ENCODE data around the gene TMEM44.
"Not testable (repeated sequence)": the region's sequence is repeated elsewhere in the genome, so short reads cannot be mapped to it uniquely, and the experiment has no call there.

TMEM44 gene

DNA sequence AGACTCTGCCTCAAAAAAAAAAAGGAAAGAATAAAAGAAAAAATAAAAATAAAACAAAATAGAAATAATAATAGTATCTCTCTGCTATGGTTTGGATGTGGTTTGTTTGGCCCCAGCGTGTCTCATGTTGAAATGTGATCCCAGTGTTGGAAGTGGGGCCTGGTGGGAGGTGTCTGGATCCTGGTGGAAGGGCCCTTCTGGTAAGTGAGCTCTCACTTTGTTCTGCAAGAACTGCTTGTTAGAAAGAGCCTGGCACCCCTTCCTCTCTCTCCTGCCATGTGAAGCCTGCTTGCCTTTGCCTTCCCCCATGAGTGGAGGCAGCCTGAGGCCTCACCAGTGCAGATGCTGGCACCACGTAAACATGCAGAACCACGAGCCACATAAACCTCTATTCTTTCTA lies 26.3 kb downstream of the TMEM44 start:
- Mint-ChIP-seq H3K9me3 (no peaks in the 10 kb centered on the region), H3K36me3 (no peaks in the 10 kb centered on the region), H3K27ac (no peak overlapping the region), H3K4me3 (no peak overlapping the region), H3K27me3 (no peaks in the 10 kb centered on the region), H3K4me1 (no peaks in the 10 kb centered on the region)

DNA sequence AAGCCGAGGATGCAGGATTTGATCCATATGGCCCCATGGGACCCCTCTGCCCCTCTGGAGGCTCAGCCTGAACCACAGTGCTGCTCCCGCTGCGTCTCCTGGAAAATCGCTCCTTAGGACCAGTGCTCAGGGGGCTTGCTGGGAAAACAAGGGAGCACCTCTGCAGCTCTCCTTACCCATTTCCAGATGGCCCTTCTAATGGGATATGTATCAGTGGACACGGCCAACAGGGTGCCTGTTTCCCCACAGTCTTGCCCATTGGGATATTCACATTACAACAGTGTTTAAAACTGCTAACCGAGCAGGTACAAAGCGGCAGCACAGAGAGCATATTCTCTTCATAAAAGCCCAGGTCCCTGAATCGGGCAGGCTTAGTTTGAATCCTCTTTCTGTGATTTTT lies 27.1 kb downstream of the TMEM44 start:
- no peaks in the 10 kb centered on the region for H3K27me3 Mint-ChIP-seq
- no peaks in the 10 kb centered on the region for H3K9me3 Mint-ChIP-seq
- H3K4me3 Mint-ChIP-seq = no peak overlapping the region
- H3K27ac Mint-ChIP-seq = no peak overlapping the region
- no peaks in the 10 kb centered on the region for H3K4me1 Mint-ChIP-seq
- peaks cover 1% of the 10 kb centered on the region for H3K36me3 Mint-ChIP-seq

DNA sequence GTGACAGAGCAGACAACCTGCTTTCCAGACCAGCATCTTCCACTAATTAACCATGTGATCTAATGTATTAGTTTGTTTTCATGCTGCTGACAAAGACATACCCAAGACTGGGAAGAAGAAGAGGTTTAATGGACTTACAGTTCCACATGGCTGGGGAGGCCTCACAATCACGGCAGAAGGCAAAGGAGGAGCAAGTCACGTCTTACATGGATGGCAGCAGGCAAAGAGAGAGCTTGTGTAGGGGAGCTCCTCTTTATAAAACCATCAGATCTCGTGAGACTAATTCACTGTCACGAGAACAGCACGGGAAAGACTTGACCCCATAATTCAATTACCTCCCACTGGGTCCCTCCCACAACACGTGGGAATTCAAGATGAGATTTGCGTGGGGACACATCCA lies 27.9 kb downstream of the TMEM44 start:
- H3K9me3 Mint-ChIP-seq, H3K4me1 Mint-ChIP-seq, H3K4me3 Mint-ChIP-seq, H3K27me3 Mint-ChIP-seq, H3K36me3 Mint-ChIP-seq, H3K27ac Mint-ChIP-seq: not testable (repeated sequence)

DNA sequence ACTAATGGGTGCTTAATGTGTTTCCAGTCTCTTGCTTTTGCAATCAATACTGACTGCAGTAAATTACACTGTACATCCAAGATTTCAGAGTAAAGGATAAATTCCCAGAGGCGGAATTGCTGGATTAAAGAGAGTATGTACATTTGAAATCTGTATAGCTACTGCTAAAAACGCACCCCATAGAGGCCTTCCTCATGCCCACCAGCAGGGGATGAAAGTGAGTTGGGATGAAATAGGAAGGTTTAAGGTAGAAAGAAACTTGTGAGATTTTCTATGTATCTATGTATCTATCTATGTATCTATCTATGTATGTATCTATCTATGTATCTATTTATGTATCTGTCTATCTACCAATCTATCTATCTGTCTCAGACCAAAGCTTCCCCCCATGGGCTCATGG lies 28.4 kb downstream of the TMEM44 start:
- Mint-ChIP-seq H3K4me3 (no peak overlapping the region), H3K27ac (no peak overlapping the region), H3K27me3 (no peaks in the 10 kb centered on the region), H3K36me3 (peaks cover 1% of the 10 kb centered on the region), H3K9me3 (no peaks in the 10 kb centered on the region), H3K4me1 (no peaks in the 10 kb centered on the region)

GRCh38 chr3:194604126-194604525 lies 29.1 kb downstream of the TMEM44 start:
- H3K4me3 Mint-ChIP-seq = no peak overlapping the region
- no peaks in the 10 kb centered on the region for H3K4me1 Mint-ChIP-seq
- peaks cover 1% of the 10 kb centered on the region for H3K36me3 Mint-ChIP-seq
- H3K9me3 Mint-ChIP-seq = no peaks in the 10 kb centered on the region
- no peak overlapping the region for H3K27ac Mint-ChIP-seq
- no peaks in the 10 kb centered on the region for H3K27me3 Mint-ChIP-seq

DNA sequence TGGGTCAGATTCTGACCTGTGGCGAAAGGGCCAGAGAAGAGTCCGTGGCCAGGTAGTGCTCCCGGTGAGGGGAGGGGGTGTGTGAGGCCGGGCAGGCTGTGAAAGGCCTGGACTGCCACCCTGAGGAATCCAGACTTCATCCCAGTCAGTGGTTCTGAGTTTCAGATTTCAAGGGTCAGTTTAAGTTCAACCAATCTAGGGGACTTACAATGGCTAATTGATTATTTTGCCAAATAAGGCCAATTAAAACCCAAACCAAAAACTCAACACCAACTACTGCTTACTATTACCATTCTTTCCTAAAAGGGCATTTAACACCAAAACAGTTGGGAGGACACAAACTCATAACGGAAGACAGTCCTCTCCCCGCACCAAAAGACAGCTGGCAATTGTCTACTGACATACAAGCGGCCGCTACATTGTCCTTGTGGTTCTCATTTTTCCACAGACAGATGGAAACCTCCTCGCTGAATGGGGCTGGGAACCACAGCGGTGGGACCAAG lies 30.5 kb downstream of the TMEM44 start:
- no peaks in the 10 kb centered on the region for H3K27me3 Mint-ChIP-seq
- no peak overlapping the region for H3K4me3 Mint-ChIP-seq
- H3K36me3 Mint-ChIP-seq = peaks cover 1% of the 10 kb centered on the region
- no peak overlapping the region for H3K27ac Mint-ChIP-seq
- no peaks in the 10 kb centered on the region for H3K9me3 Mint-ChIP-seq
- H3K4me1 Mint-ChIP-seq = no peaks in the 10 kb centered on the region

DNA sequence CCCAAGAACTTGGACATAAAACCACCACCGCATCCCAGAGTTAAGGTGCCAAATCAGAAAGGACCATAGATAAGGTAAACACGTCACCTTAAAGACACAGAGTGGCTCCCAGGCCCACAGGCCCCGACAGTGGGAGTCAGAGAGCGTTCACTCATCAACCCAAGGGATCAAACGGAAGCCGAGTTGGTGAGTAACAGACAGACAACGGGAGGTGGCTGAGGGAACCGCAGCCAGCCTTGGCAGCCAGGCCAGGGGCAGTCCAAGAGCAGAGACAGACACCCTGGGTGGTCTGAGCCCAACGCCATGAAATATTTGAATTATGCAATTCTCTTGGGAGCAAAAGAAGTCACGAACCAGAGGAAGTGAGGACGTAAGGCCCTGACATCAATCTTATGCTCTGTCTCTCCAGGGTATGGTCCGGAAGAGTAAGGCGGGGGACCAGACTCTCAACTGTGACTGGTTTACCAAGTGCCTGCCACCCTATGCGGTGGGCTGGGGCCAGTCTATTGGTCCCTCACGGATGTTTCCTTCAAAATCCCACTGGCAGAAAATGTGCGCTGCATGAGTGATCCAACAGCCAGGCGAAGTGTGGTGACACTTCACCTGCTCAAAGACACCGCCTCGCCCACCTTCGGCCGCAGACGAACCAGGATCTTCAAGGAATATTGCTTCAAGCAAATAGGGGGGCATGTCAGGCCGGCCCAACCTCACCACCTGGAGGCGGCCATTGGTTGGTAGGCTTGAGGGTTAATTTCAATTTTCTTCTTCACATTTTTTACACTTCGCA lies 34.3 kb downstream of the TMEM44 start:
- no peak overlapping the region for H3K27ac Mint-ChIP-seq
- no peak overlapping the region for H3K4me3 Mint-ChIP-seq
- peaks cover 5% of the 10 kb centered on the region for H3K4me1 Mint-ChIP-seq
- peaks cover 1% of the 10 kb centered on the region for H3K36me3 Mint-ChIP-seq
- no peaks in the 10 kb centered on the region for H3K9me3 Mint-ChIP-seq
- no peaks in the 10 kb centered on the region for H3K27me3 Mint-ChIP-seq

DNA sequence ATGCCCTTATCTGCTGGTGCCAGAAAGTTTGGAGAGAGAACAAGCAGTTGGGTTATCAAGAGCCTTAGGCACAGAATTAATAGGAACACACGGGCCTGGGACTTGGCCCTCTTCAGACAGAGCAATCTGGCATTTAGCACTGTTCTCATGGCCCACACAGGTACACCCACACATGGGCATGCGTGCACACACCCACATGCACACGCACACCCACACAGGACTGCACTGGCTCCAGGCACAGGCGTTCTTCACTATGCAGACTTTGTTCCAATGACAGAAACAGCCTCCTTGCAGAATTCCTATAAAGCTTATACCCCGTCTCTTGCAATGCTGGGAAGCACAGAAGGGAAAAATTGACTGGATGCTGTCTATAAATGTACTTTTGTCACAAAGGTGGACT lies 36.3 kb downstream of the TMEM44 start:
- Mint-ChIP-seq H3K4me3 (no peak overlapping the region), H3K27ac (no peak overlapping the region), H3K4me1 (peaks cover 5% of the 10 kb centered on the region), H3K36me3 (peaks cover 1% of the 10 kb centered on the region), H3K9me3 (no peaks in the 10 kb centered on the region), H3K27me3 (no peaks in the 10 kb centered on the region)

GRCh38 chr3:194592798-194593752 lies 40.1 kb downstream of the TMEM44 start:
- no peak overlapping the region for H3K4me3 Mint-ChIP-seq
- no peaks in the 10 kb centered on the region for H3K9me3 Mint-ChIP-seq
- no peaks in the 10 kb centered on the region for H3K36me3 Mint-ChIP-seq
- peaks cover 5% of the 10 kb centered on the region for H3K4me1 Mint-ChIP-seq
- H3K27me3 Mint-ChIP-seq = no peaks in the 10 kb centered on the region
- H3K27ac Mint-ChIP-seq = no peak overlapping the region

- no peaks in the 10 kb centered on the region for H3K27me3 Mint-ChIP-seq
- no peak overlapping the region for H3K4me3 Mint-ChIP-seq
- peaks cover 16% of the 10 kb centered on the region for H3K4me1 Mint-ChIP-seq
- peaks cover 15% of the 10 kb centered on the region for H3K36me3 Mint-ChIP-seq
- peaks cover 5% of the 10 kb centered on the region for H3K9me3 Mint-ChIP-seq
- H3K27ac Mint-ChIP-seq = no peak overlapping the region
Observed at GRCh38 chr3:194588741-194589140, 44.5 kb downstream of the TMEM44 start.

GRCh38 chr3:194588236-194588635 lies 45.0 kb downstream of the TMEM44 start:
- H3K27ac Mint-ChIP-seq = no peak overlapping the region
- H3K27me3 Mint-ChIP-seq = no peaks in the 10 kb centered on the region
- no peak overlapping the region for H3K4me3 Mint-ChIP-seq
- peaks cover 5% of the 10 kb centered on the region for H3K9me3 Mint-ChIP-seq
- peaks cover 15% of the 10 kb centered on the region for H3K36me3 Mint-ChIP-seq
- H3K4me1 Mint-ChIP-seq = peaks cover 16% of the 10 kb centered on the region

DNA sequence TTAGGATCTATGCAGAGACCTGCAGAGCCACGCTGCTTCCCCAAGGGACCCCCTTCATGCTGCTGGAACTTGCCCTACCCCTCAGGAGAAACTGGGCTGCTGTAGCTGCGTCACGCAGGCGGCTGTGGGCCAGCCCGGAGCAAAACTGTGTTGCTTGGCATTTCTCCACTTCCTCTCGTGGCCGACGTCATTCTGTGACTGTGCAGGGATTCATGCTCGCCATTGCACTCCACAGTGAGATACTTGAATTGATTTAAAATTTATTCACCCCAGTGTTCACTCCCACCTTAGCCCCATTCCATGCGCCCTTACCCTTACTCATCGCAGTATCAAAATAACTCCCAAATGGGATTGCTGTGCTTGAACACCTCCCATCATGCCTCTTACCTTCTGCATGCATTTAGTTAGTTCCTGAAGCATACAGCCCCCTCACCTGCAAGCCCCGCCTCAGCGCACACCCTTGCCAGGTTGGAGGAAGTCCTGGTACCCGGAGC lies 45.7 kb downstream of the TMEM44 start:
- Mint-ChIP-seq H3K4me1 (peaks cover 16% of the 10 kb centered on the region), H3K27ac (no peak overlapping the region), H3K27me3 (no peaks in the 10 kb centered on the region), H3K9me3 (peaks cover 5% of the 10 kb centered on the region), H3K36me3 (peaks cover 15% of the 10 kb centered on the region), H3K4me3 (no peak overlapping the region)

GRCh38 chr3:194586836-194587235 lies 46.4 kb downstream of the TMEM44 start:
- Mint-ChIP-seq H3K9me3 (peaks cover 5% of the 10 kb centered on the region), H3K36me3 (peaks cover 15% of the 10 kb centered on the region), H3K27ac (no peak overlapping the region), H3K27me3 (no peaks in the 10 kb centered on the region), H3K4me1 (peaks cover 16% of the 10 kb centered on the region), H3K4me3 (no peak overlapping the region)

GRCh38 chr3:194585880-194586281 lies 47.3 kb downstream of the TMEM44 start:
- H3K4me3 Mint-ChIP-seq = peak overlapping the region; percentile 13
- H3K4me1 Mint-ChIP-seq = peaks cover 16% of the 10 kb centered on the region
- H3K27ac Mint-ChIP-seq = no peak overlapping the region
- peaks cover 15% of the 10 kb centered on the region for H3K36me3 Mint-ChIP-seq
- H3K9me3 Mint-ChIP-seq = peaks cover 5% of the 10 kb centered on the region
- no peaks in the 10 kb centered on the region for H3K27me3 Mint-ChIP-seq

GRCh38 chr3:194584866-194585265 lies 48.4 kb downstream of the TMEM44 start:
- H3K36me3 Mint-ChIP-seq = peaks cover 15% of the 10 kb centered on the region
- peak overlapping the region; percentile 95 for H3K4me3 Mint-ChIP-seq
- peak overlapping the region; percentile 97 for H3K27ac Mint-ChIP-seq
- no peaks in the 10 kb centered on the region for H3K27me3 Mint-ChIP-seq
- peaks cover 16% of the 10 kb centered on the region for H3K4me1 Mint-ChIP-seq
- H3K9me3 Mint-ChIP-seq = peaks cover 5% of the 10 kb centered on the region

- Mint-ChIP-seq H3K9me3 (peaks cover 5% of the 10 kb centered on the region), H3K36me3 (peaks cover 15% of the 10 kb centered on the region), H3K27ac (peak overlapping the region; percentile 97), H3K4me3 (peak overlapping the region; percentile 95), H3K27me3 (no peaks in the 10 kb centered on the region), H3K4me1 (peaks cover 16% of the 10 kb centered on the region)
Observed at GRCh38 chr3:194584320-194584776, 48.9 kb downstream of the TMEM44 start.
